Spinal cord (tissue), 10 donors: ENCODE data around the gene LDLRAD4. TPM values are rescaled to one million over a fixed set of nuclear protein-coding genes. Genes with fewer than 3 reads are reported as not detected.
A peak's percentile ranks its signal among the peaks of the same experiment; 100 is the strongest.

Experiments used
- DNase-seq, 6 donors: peaks; one replicate each; pipeline versions ENCODE4 v3.0.0 to v3.0.0-alpha.2; 2013 to 2015; ENCODE audit warnings: low spot score in 6 of 6, low read depth in 4 of 6
- H3K27ac ChIP-seq: one replicate; pipeline ENCODE4 v1.5.1; 2013; ENCODE audit warnings: low read depth, low read length, control low read depth
- H3K27me3 ChIP-seq: one replicate; pipeline ENCODE4 v1.6.1; 2013; ENCODE audit warnings: low read length; ENCODE audit not compliant: control insufficient read depth, insufficient read depth
- H3K36me3 ChIP-seq: one replicate; pipeline ENCODE4 v1.6.1; 2013; ENCODE audit warnings: low read length; ENCODE audit not compliant: control insufficient read depth, insufficient read depth
- H3K4me1 ChIP-seq: one replicate; pipeline ENCODE4 v1.6.1; 2013; ENCODE audit warnings: low read length; ENCODE audit not compliant: control insufficient read depth, insufficient read depth
- H3K4me3 ChIP-seq: one replicate; pipeline ENCODE4 v1.5.1; 2013; ENCODE audit warnings: low read depth, low read length, control low read depth
- H3K9me3 ChIP-seq: one replicate; pipeline ENCODE4 v1.6.1; 2013; ENCODE audit warnings: low read length; ENCODE audit not compliant: control insufficient read depth, insufficient read depth
- WGBS: methylation state at CpG from one replicate; pipeline ENCODE4 v1.1.5; 2013; ENCODE audit warnings: missing lambda C conversion rate; ENCODE audit not compliant: insufficient coverage; 5-methylcytosine and 5-hydroxymethylcytosine counted together
- polyA plus RNA-seq, 2 donors: library from polyadenylated mRNA; unstranded; fragments of 120-200 nt; gene quantifications; one replicate each; pipeline ENCODE4 v1.2.1, GENCODE V29; 2013; ENCODE audit not compliant: insufficient read length in 2 of 2
- total RNA-seq, 2 donors: library from RNA; depleted of rRNA in 1 of 2; stranded (reverse); fragments of 120-200 nt in 1 of 2; fragments of >200 nt in 1 of 2; gene quantifications; one replicate each; pipeline versions ENCODE4 v1.2.3 to v1.2.4, GENCODE V29; 2013 to 2014
- donor health status: healthy.

The LDLRAD4 gene
- total and polyA plus RNA-seq, 4 donors, result 26.7 to 67.7 (median 38.5) TPM

DNA sequence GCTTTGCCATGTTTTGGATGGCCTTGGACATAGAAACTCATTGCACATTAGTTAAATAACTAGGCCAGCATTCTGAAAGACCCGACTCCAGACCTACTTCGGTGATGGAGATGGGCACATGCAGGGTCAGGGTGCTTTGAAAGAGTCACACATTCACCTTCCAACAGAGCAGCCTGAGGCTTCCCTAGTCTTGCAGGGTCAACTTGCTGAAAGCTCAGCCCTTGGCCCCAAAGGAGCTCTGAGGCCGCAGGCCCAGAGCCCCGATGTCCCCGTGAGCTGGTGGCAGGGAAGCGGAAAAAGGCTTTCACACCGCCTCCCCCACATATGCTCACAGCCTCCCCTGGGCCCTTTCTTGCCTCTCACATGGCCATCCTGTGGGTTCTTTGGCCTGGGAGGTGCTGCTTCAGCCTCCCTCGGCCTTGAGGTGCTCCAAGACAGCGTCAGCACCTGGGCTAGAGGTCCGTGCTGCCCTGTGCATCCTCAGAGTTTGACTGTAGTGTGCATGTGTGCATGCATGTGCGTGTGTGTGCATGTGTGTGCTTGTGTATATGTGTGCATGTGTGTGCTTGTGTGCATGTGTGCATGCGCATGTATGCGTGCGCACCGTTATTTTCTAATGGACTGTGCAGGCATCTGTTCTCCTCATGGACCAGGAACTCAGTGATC is 21.6 kb downstream of the LDLRAD4 start:
- 90% methylated on average over 13 of the region's 15 CpGs for WGBS
- no peak for DNase-seq
- H3K4me1 ChIP-seq, result peaks cover 32% of the 10 kb centered on the region

GRCh38 chr18:13241083-13241892 is 22.7 kb downstream of the LDLRAD4 start:
- Histone ChIP-seq H3K9me3 (no peaks in the 10 kb centered on the region), H3K4me1 (peaks cover 29% of the 10 kb centered on the region), H3K27ac (no peak overlapping the region), H3K36me3 (peaks cover 11% of the 10 kb centered on the region), H3K27me3 (no peaks in the 10 kb centered on the region), H3K4me3 (no peak overlapping the region)
- 95% methylated on average over 30 of the region's 31 CpGs for WGBS
- DNase-seq, result no peak

More for the DNA sequence above, 21.6 kb downstream of the LDLRAD4 start:
- no peaks in the 10 kb centered on the region for H3K9me3 ChIP-seq
- H3K36me3 ChIP-seq, result peaks cover 11% of the 10 kb centered on the region
- H3K27ac ChIP-seq, result no peak overlapping the region
- H3K4me3 ChIP-seq, result no peak overlapping the region
- no peaks in the 10 kb centered on the region for H3K27me3 ChIP-seq

DNA sequence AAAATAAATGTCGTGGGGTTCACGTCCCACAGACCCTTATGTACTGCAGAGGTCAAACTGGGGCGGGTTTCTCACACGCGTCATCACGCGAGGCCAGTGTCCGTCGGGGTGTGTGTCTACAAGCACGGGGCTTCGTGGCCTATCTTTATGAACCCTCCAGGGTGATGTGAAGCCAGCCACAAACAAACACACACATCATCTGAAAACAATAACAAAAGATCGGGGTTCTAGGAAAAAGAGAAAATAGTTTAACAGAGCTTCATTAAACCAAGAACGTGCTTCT is 23.3 kb downstream of the LDLRAD4 start:
- WGBS, result 95% methylated on average over 6 of the region's 13 CpGs
- DNase-seq, result no peak

DNA sequence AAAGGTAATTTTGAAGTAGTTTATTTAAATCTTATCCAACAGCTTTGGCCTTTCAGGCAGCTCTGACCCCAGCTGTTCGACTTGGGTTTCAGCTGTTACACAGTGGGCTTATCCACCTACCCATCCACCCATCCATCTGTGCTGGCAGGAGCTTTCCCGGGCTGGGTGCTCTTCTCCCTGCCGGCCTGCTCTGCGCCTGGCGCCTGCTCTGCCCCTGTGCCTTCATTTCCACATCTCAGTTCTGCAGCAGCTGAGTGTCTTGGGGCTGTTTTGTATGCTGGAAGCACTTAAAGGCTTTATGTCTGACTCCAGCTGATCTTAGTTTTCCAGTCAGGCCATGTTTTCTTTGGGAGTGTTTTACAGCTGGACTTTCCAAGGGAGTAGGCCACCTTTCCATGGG is 24.2 kb downstream of the LDLRAD4 start:
- H3K27ac ChIP-seq, result no peak overlapping the region
- H3K9me3 ChIP-seq, result no peaks in the 10 kb centered on the region
- no peak for DNase-seq
- WGBS, result 83% methylated on average over 4 of the region's 5 CpGs
- H3K27me3 ChIP-seq, result no peaks in the 10 kb centered on the region
- peaks cover 26% of the 10 kb centered on the region for H3K4me1 ChIP-seq
- peaks cover 13% of the 10 kb centered on the region for H3K36me3 ChIP-seq
- H3K4me3 ChIP-seq, result no peak overlapping the region

More for the DNA sequence above, 23.3 kb downstream of the LDLRAD4 start:
- H3K27me3 ChIP-seq, result no peaks in the 10 kb centered on the region
- peaks cover 11% of the 10 kb centered on the region for H3K36me3 ChIP-seq
- H3K27ac ChIP-seq, result no peak overlapping the region
- H3K4me1 ChIP-seq, result peaks cover 26% of the 10 kb centered on the region
- no peak overlapping the region for H3K4me3 ChIP-seq
- H3K9me3 ChIP-seq, result no peaks in the 10 kb centered on the region

GRCh38 chr18:13243363-13243762 is 24.8 kb downstream of the LDLRAD4 start:
- H3K27ac ChIP-seq, result no peak overlapping the region
- H3K4me1 ChIP-seq, result peaks cover 25% of the 10 kb centered on the region
- 95% methylated on average over 9 of the region's 9 CpGs for WGBS

GRCh38 chr18:13244135-13244534 is 25.6 kb downstream of the LDLRAD4 start:
- WGBS, result 36% methylated on average over 1 of the region's 1 CpG
- no peak for DNase-seq

More at GRCh38 chr18:13243363-13243762, 24.8 kb downstream of the LDLRAD4 start:
- H3K4me3 ChIP-seq, result no peak overlapping the region
- peaks cover 16% of the 10 kb centered on the region for H3K36me3 ChIP-seq
- H3K27me3 ChIP-seq, result no peaks in the 10 kb centered on the region
- H3K9me3 ChIP-seq, result no peaks in the 10 kb centered on the region
- DNase-seq, result no peak

DNA sequence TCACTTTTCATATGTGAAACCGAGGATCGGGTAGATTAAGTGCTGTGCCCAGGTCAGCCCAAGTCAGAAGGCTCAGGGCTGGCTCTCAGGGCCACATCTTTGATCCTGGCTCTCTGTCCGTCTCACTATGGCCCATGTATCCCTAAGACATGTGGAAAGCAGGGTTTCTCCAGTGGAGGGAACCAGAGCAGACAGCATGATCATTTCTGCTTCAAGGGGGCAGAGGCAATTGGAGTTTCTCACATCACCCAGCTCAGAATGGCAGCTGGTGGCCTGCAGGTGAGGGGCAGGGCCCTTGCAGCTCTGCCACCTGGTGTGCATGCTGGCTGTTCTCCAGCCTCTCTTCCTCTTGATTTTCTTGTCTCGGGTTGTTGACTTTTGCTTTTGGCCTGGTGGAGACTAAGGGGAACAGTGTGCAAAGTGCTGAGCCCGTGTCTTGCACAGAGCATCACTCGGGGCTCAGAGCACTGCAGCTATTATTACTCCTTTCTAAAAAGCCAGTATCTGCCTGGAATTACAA is 27.0 kb downstream of the LDLRAD4 start:
- peak in 1 of 6 donors; percentile 24 for DNase-seq

More at GRCh38 chr18:13244135-13244534, 25.6 kb downstream of the LDLRAD4 start:
- no peaks in the 10 kb centered on the region for H3K27me3 ChIP-seq
- no peaks in the 10 kb centered on the region for H3K9me3 ChIP-seq
- H3K4me1 ChIP-seq, result peaks cover 18% of the 10 kb centered on the region
- peaks cover 16% of the 10 kb centered on the region for H3K36me3 ChIP-seq
- H3K27ac ChIP-seq, result no peak overlapping the region
- H3K4me3 ChIP-seq, result no peak overlapping the region

GRCh38 chr18:13246121-13246520 is 27.6 kb downstream of the LDLRAD4 start:
- H3K9me3 ChIP-seq, result no peaks in the 10 kb centered on the region
- H3K27ac ChIP-seq, result no peak overlapping the region
- H3K27me3 ChIP-seq, result no peaks in the 10 kb centered on the region
- H3K4me1 ChIP-seq, result peaks cover 5% of the 10 kb centered on the region
- H3K4me3 ChIP-seq, result no peak overlapping the region
- no peak for DNase-seq
- 88% methylated on average over 6 of the region's 9 CpGs for WGBS
- H3K36me3 ChIP-seq, result peaks cover 16% of the 10 kb centered on the region

More for the DNA sequence above, 27.0 kb downstream of the LDLRAD4 start:
- peaks cover 5% of the 10 kb centered on the region for H3K4me1 ChIP-seq
- no peak overlapping the region for H3K4me3 ChIP-seq
- no peaks in the 10 kb centered on the region for H3K27me3 ChIP-seq
- no peak overlapping the region for H3K27ac ChIP-seq
- H3K9me3 ChIP-seq, result no peaks in the 10 kb centered on the region
- WGBS, result 80% methylated on average over 5 of the region's 6 CpGs
- peaks cover 16% of the 10 kb centered on the region for H3K36me3 ChIP-seq

DNA sequence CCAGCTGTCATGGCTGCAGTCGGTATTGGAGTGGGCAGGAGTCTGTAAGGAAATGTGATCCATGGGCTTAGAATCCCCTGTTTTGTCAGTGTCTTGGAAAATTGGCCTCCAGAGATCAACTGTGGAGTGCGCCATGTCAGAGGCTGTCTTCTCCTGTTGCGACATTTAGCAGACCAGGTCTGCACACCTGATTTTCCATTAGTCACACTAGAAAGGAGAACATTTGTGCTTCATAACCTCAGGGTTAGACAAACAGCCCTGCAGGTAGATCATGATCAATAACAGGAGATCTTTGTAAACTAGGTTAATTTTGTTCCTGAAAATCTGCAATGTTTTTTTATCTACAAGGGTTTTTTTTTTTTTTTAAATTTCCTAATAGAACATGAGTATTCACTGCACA is 28.0 kb downstream of the LDLRAD4 start:
- H3K27ac ChIP-seq, result no peak overlapping the region
- DNase-seq, result no peak
- H3K9me3 ChIP-seq, result no peaks in the 10 kb centered on the region
- H3K4me3 ChIP-seq, result no peak overlapping the region
- H3K36me3 ChIP-seq, result peaks cover 16% of the 10 kb centered on the region
- H3K27me3 ChIP-seq, result no peaks in the 10 kb centered on the region
- H3K4me1 ChIP-seq, result peaks cover 5% of the 10 kb centered on the region
- 83% methylated on average over 3 of the region's 3 CpGs for WGBS
